Cardiac fibroblast (primary cell): Measurements from ENCODE around the gene TATDN2.
A peak's percentile ranks its signal among the peaks of the same experiment; 100 is the strongest.
"Not testable (repeated sequence)": the region's sequence is repeated elsewhere in the genome, so short reads cannot be mapped to it uniquely, and the experiment has no call there.

Source experiments
- DNase-seq, 2 donors: peaks; one replicate each; pipeline versions ENCODE4 v3.0.0 to v3.0.0-alpha.2; 2010; ENCODE audit warnings: low read depth in 2 of 2
- H3K4me3 ChIP-seq, 2 donors: replicated peaks in 1 of 2; 1 replicate in 1 of 2; 2 replicates in 1 of 2; pipeline ENCODE4 v1.5.1; 2011; ENCODE audit warnings: low read depth in 2 of 2, low read length in 2 of 2, mild to moderate bottlenecking in 2 of 2, moderate library complexity in 1 of 2
- CTCF ChIP-seq: IDR thresholded peaks from one replicate; pipeline ENCODE4 v1.5.1; 2011; ENCODE audit warnings: low read depth, mild to moderate bottlenecking, low read length, inconsistent platforms

TATDN2 gene

DNA sequence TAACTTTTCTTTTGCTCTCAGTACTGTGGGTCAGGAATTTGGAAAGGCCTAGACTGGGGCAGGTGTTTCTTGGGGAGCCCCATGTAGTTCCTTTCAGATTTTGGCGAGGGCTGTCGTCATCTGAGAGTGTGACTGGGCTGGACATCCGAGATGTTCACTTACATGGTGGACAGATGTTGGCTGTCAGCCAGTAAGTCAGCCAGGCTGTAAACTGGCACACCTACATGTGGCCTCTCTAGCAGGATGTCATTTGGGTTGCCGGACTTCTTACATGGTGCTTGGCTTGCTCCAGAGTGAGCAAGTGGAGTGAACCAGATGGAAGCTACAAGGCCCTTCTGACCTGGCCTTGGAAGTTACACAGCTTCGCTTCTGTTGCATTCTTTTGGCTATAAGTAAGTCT, 20.7 kb downstream of the TATDN2 start:
- TF ChIP-seq CTCF: no peak
- no peak for DNase-seq
- no peak overlapping the region for H3K4me3 ChIP-seq

- H3K4me3 ChIP-seq: no peak overlapping the region
- DNase-seq: no peak
- no peak for TF ChIP-seq CTCF
These were observed 21.2 kb downstream of the TATDN2 start for GRCh38 chr3:10269443-10269842.

GRCh38 chr3:10272476-10272875, 24.2 kb downstream of the TATDN2 start:
- H3K4me3 ChIP-seq, DNase-seq: not testable (repeated sequence)

- H3K4me3 ChIP-seq: no peak overlapping the region
- no peak for TF ChIP-seq CTCF
- no peak for DNase-seq
These were observed 24.7 kb downstream of the TATDN2 start for GRCh38 chr3:10272977-10273376.

DNA sequence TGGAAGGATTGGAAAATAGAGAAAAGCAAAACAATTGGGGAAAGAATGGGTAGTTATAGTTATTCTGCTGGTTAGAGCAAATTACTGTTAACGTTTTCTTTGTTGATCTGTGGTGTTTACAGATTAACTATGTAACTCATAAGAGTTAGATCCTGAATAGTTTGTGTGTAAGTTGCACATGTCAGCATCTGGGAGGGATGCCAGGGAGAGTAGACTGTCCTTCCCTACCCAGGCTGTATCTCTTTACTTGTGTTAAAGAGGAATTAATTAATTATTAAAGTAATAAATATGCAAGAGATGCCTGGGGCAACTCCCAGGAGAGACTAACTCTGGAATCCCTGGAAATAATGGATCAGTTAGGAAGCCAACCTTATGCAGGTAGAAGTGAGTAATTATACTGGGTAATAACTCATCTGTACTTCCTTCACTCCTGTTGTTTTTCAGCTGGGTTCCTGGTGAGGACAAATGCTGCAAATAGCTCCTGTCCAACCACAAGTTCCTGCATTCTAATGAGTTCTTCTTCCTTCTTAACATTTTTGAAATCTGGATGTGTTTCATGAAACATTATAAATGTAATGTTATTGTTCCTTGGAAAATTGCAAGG, 25.5 kb downstream of the TATDN2 start:
- H3K4me3 ChIP-seq: no peak overlapping the region
- TF ChIP-seq CTCF: no peak
- peak in 1 of 2 donors; percentile 41 for DNase-seq

- H3K4me3 ChIP-seq: no peak overlapping the region
- no peak for TF ChIP-seq CTCF
- no peak for DNase-seq
These were observed 26.3 kb downstream of the TATDN2 start for GRCh38 chr3:10274601-10275000.

- no peak for DNase-seq
- no peak overlapping the region for H3K4me3 ChIP-seq
- no peak for TF ChIP-seq CTCF
These were observed 28.9 kb downstream of the TATDN2 start for GRCh38 chr3:10277115-10277625.
